HCT116 (cell line): ENCODE data around the gene FSTL4. TPM values are rescaled to one million over a fixed set of nuclear protein-coding genes. Genes with fewer than 3 reads are reported as not detected.

ENCODE experiments used
- ATAC-seq: fragments of 200-7000 bp; cut with Tn5 transposase; 2 replicates; pipeline ENCODE4 v1.9.1; 2020; ENCODE audit warnings: mild to moderate bottlenecking, moderate library complexity
- BruUV-seq: library from RNA; stranded (reverse); fragments of 400-500 nt; replicated peaks from 2 replicates; lab custom pipeline; 2021; lab: Mats Ljungman, UMichigan
- CTCF ChIA-PET: fragments of 300-600 bp; sonication (Branson Sonifier 250); formaldehyde crosslinking; loops from one replicate; lab custom pipeline; 2021; ENCODE audit warnings: antibody characterized with exemption; lab: Charles Lee
- POLR2A ChIA-PET: fragments of 300-600, 350-600 bp; sonication (Branson Sonifier 250); formaldehyde crosslinking; loops from one replicate; lab custom pipeline; 2021; ENCODE audit warnings: antibody characterized with exemption; lab: Charles Lee
- RAD21 ChIA-PET, 2 experiments: fragments of 300-600 bp; sonication (Branson Sonifier 250); formaldehyde crosslinking; loops; one replicate each; lab custom pipeline; 2023; ENCODE audit warnings: low total read pairs in 2 of 2; ENCODE audit not compliant: uncharacterized antibody in 2 of 2, unreplicated experiment in 2 of 2, low non-redundant PET in 1 of 2; lab: Charles Lee
- DNase-seq: peaks from one replicate; pipeline ENCODE4 v3.0.0-alpha.2; 2010; ENCODE audit warnings: low read depth, low spot score
- H2AFZ ChIP-seq: fragments of 200-600 bp; shearing (Covaris generic), sonication (generic); 2 replicates; pipeline ENCODE4 v1.6.1; 2017; ENCODE audit warnings: low read depth, mixed run types, mixed read lengths, antibody characterized with exemption, low read length; ENCODE audit not compliant: poor library complexity, severe bottlenecking
- H3K27ac ChIP-seq: 2 replicates; pipeline ENCODE4 v1.5.1; 2012; ENCODE audit warnings: low read depth, low read length
- H3K27me3 ChIP-seq: fragments of 200-600 bp; sonication (generic); 2 replicates; pipeline ENCODE4 v1.6.1; 2016; ENCODE audit warnings: mixed run types, low read length, mixed read lengths; ENCODE audit not compliant: insufficient read depth
- H3K36me3 ChIP-seq, 2 experiments: fragments of 200-500 bp in 1 of 2; fragments of 200-600 bp in 1 of 2; sonication (Bioruptor generic) in 1 of 2; sonication (generic) in 1 of 2; 2 replicates each; pipeline versions ENCODE4 v1.5.1 to v1.6.1; 2014 to 2016; ENCODE audit warnings: low read length in 2 of 2, inconsistent platforms in 1 of 2, mixed read lengths in 1 of 2, mixed run types in 1 of 2; ENCODE audit not compliant: insufficient read depth in 2 of 2, control insufficient read depth in 1 of 2
- H3K4me1 ChIP-seq, 2 experiments: fragments of 200-600 bp in 1 of 2; sonication (generic) in 1 of 2; 2 replicates each; pipeline versions ENCODE4 v1.5.1 to v1.6.1; 2012 to 2017; ENCODE audit warnings: low read length in 2 of 2, inconsistent platforms in 1 of 2, mild to moderate bottlenecking in 1 of 2, mixed read lengths in 1 of 2, mixed run types in 1 of 2, moderate library complexity in 1 of 2; ENCODE audit not compliant: insufficient read depth in 2 of 2, control insufficient read depth in 1 of 2
- H3K4me2 ChIP-seq: fragments of 200-600 bp; sonication (generic); 2 replicates; pipeline ENCODE4 v1.6.1; 2017; ENCODE audit warnings: mixed run types, low read length, mixed read lengths
- H3K4me3 ChIP-seq, 2 experiments: fragments of 200-600 bp in 1 of 2; sonication (generic) in 1 of 2; replicated peaks in 1 of 2; 2 replicates each; pipeline ENCODE4 v1.5.1; 2011 to 2016; ENCODE audit warnings: low read length in 2 of 2, control low read depth in 1 of 2, low read depth in 1 of 2, mild to moderate bottlenecking in 1 of 2, mixed read lengths in 1 of 2, mixed run types in 1 of 2
- H3K79me2 ChIP-seq: fragments of 200-600 bp; sonication (generic); 2 replicates; pipeline ENCODE4 v1.6.1; 2017; ENCODE audit warnings: mild to moderate bottlenecking, mixed run types, low read length, moderate library complexity, mixed read lengths; ENCODE audit not compliant: insufficient read depth
- H3K9ac ChIP-seq: fragments of 200-600 bp; sonication (generic); 2 replicates; pipeline ENCODE4 v1.6.1; 2016; ENCODE audit warnings: low read length, mixed read lengths
- H3K9me2 ChIP-seq: fragments of 200-600 bp; sonication (generic), shearing (Covaris generic); 2 replicates; pipeline ENCODE4 v1.6.1; 2017; ENCODE audit warnings: mixed run types, mild to moderate bottlenecking, moderate library complexity; ENCODE audit not compliant: insufficient read depth
- H3K9me3 ChIP-seq, 2 experiments: fragments of 200-500 bp in 1 of 2; fragments of 200-600 bp in 1 of 2; sonication (Bioruptor generic) in 1 of 2; sonication (generic) in 1 of 2; 2 replicates each; pipeline ENCODE4 v1.6.1; 2014 to 2017; ENCODE audit warnings: low read length in 2 of 2, mixed read lengths in 2 of 2, inconsistent platforms in 1 of 2, low read depth in 1 of 2, mild to moderate bottlenecking in 1 of 2, mixed run types in 1 of 2, moderate library complexity in 1 of 2; ENCODE audit not compliant: control insufficient read depth in 1 of 2, insufficient read depth in 1 of 2
- H4K20me1 ChIP-seq: fragments of 200-600 bp; sonication (generic), shearing (Covaris generic); 2 replicates; pipeline ENCODE4 v1.6.1; 2017; ENCODE audit warnings: mixed run types, mild to moderate bottlenecking, moderate library complexity; ENCODE audit not compliant: insufficient read depth
- CBX3 ChIP-seq: IDR thresholded peaks from 2 replicates; pipeline ENCODE4 v1.6.1; 2012; ENCODE audit warnings: low read depth
- CEBPB ChIP-seq: IDR thresholded peaks from 2 replicates; pipeline ENCODE4 v1.6.1; 2012; ENCODE audit warnings: low read depth
- MAX ChIP-seq: IDR thresholded peaks from 2 replicates; pipeline ENCODE4 v1.6.1; 2012
- POLR2AphosphoS5 ChIP-seq: IDR thresholded peaks from 2 replicates; pipeline ENCODE4 v1.6.1; 2011; ENCODE audit warnings: mild to moderate bottlenecking, low read depth, low read length, moderate library complexity
- RAD21 ChIP-seq: IDR thresholded peaks from 2 replicates; pipeline ENCODE4 v1.6.1; 2012; ENCODE audit warnings: low read depth, mild to moderate bottlenecking
- SP1 ChIP-seq: IDR thresholded peaks from 2 replicates; pipeline ENCODE4 v1.6.1; 2012; ENCODE audit warnings: low read depth
- SRF ChIP-seq: IDR thresholded peaks from 2 replicates; pipeline ENCODE4 v1.6.1; 2012; ENCODE audit warnings: low read depth
- YY1 ChIP-seq: IDR thresholded peaks from 2 replicates; pipeline ENCODE4 v1.6.1; 2011; ENCODE audit warnings: low read length, low read depth, moderate library complexity, mild to moderate bottlenecking; ENCODE audit not compliant: insufficient replicate concordance; ENCODE audit errors: extremely low read depth
- ZFX ChIP-seq: fragments of 450-650 bp; IDR thresholded peaks from 2 replicates; pipeline ENCODE4 v1.6.1; 2017
- ZNF274 ChIP-seq: fragments of 200-500 bp; sonication (Bioruptor generic); IDR thresholded peaks from 2 replicates; pipeline ENCODE4 v1.6.1; 2014; ENCODE audit warnings: mild to moderate bottlenecking, low read depth, low read length, inconsistent platforms
- intact Hi-C: fragments of 100-400 bp; cut with micrococcal nuclease; formaldehyde crosslinking; loops from 2 replicates; pipeline ENCODE4 v1.10.0; 2022
- total RNA-seq: library from RNA; stranded (reverse); gene quantifications from one replicate; pipeline ENCODE4 v1.2.1, GENCODE V29; 2021; ENCODE audit not compliant: unreplicated experiment
- TF ChIP-seq, protein P1 (sequence below): IDR thresholded peaks from 2 replicates; pipeline ENCODE4 v1.6.1; 2012

The FSTL4 gene
- total RNA-seq, 1 experiment from 2014 or later: 0.37 TPM

DNA sequence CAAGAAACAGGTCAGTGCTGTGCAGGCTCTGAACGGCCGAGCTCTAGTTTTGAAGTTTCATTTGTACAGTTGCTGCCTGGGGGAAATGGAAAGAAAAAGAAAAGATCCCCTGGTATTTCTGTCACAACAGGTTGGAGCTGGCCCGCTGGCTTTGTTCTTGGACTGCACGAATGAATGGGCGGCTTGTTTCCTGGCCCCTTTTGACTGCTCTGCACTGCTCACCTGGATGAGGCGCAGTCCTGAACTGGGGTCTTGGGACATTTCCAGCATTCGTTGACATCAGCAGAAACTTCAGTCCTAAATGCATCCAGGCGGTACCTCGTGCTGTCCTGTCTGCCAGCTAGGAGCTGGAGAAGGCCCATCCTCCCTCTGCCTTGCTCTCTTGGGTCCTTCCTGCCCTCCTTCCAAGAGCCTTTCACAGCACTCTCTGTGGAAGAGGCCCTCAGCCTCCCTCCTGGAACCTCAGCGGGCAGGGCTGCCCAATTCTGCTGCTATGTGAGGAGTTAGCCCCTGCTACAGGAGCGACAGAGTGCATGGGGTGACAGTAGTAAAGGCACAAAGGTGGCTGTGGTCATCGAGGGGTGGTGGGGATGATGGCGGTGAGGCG, 189.2 kb downstream of the FSTL4 start:
- peak overlapping the region; percentile 52 for H2AFZ ChIP-seq
- RAD21 ChIA-PET: interaction anchor here in 1 of 2 experiments (0.6 to 1.2 kb wide), 2 partner anchors 37 to 311 kb away, joined by 4 to 6 read pairs; no protein-coding TSS in a partner anchor
- intact Hi-C loops: loop anchor here (1.0 to 5.0 kb wide), 2 partner anchors 37 to 519 kb away; no protein-coding TSS in a partner anchor
- no peaks in the 10 kb centered on the region for H3K79me2 ChIP-seq
- CTCF ChIA-PET: interaction anchor here (0.6 to 1.6 kb wide), 23 partner anchors 8 to 557 kb away, joined by 3 to 12 read pairs (median 4); no protein-coding TSS in a partner anchor
- TF ChIP-seq RAD21: no peak
- no peak for TF ChIP-seq MAX
- no peak for TF ChIP-seq YY1
- no peak overlapping the region for H3K27ac ChIP-seq
- H3K4me3 ChIP-seq: no peak overlapping the region
- H3K9ac ChIP-seq: no peak overlapping the region
- no peaks in the 10 kb centered on the region for H3K9me2 ChIP-seq
- no TSS peak for BruUV-seq
- no peak overlapping the region for H3K4me2 ChIP-seq
- H3K9me3 ChIP-seq: no peaks in the 10 kb centered on the region
- H3K4me1 ChIP-seq: peaks cover 0 to 9% of the 10 kb centered on the region in 2 experiments; a peak in 1 of 4 replicates
- 0 out of 2 replicates have a peak, but pooled peaks cover 5% of the 10 kb centered on the region for H3K27me3 ChIP-seq
- H3K36me3 ChIP-seq: no peaks in the 10 kb centered on the region
- no peaks in the 10 kb centered on the region for H4K20me1 ChIP-seq
- POLR2A ChIA-PET: no interaction called here
- DNase-seq (no peak), ATAC-seq (peak; percentile 8; the same call in 1 of the 2 replicates)

DNA sequence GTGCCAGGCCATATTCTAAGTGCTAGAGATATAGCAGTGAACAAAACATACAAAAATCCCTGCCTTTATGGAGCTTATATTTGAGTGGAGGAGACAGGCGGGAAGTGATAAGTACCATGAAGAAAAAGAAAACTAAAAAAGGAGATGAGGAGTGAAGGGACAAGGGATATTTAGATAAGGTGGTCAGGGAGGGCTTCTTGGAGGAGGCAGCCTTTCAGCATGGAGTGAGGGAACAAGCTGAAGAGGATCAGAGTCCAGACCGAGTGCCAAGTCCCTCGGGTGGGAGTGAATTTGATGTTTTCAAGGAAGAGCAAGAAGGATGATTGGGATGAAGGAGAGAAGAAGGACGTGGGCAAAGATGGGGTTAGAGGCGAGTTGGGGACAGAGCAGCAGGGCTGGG, 190.5 kb downstream of the FSTL4 start:
- no peaks in the 10 kb centered on the region for H3K36me3 ChIP-seq
- no peaks in the 10 kb centered on the region for H4K20me1 ChIP-seq
- no TSS peak for BruUV-seq
- no peak for ATAC-seq
- H3K4me3 ChIP-seq: no peak overlapping the region
- H3K4me1 ChIP-seq: peaks cover 0 to 9% of the 10 kb centered on the region in 2 experiments; a peak in 1 of 4 replicates
- no peaks in the 10 kb centered on the region for H3K9me3 ChIP-seq
- CTCF ChIA-PET: interaction anchor here (1.0 to 1.3 kb wide), 6 partner anchors 10 to 523 kb away, joined by 3 to 9 read pairs (median 4); no protein-coding TSS in a partner anchor
- H3K4me2 ChIP-seq: no peak overlapping the region
- TF ChIP-seq ZNF274 (no peak), SP1 (no peak), ZFX (no peak), CEBPB (no peak), POLR2AphosphoS5 (no peak), SRF (no peak), CBX3 (no peak)
- TF ChIP-seq, protein P1, sequence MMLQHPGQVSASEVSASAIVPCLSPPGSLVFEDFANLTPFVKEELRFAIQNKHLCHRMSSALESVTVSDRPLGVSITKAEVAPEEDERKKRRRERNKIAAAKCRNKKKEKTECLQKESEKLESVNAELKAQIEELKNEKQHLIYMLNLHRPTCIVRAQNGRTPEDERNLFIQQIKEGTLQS: no peak
- H2AFZ ChIP-seq: no peak overlapping the region
- 0 out of 2 replicates have a peak, but pooled peaks cover 5% of the 10 kb centered on the region for H3K27me3 ChIP-seq
- no peak overlapping the region for H3K9ac ChIP-seq
- H3K27ac ChIP-seq: no peak overlapping the region
- no peaks in the 10 kb centered on the region for H3K9me2 ChIP-seq
- POLR2A ChIA-PET: no interaction called here
- RAD21 ChIA-PET: no interaction called here
- no peaks in the 10 kb centered on the region for H3K79me2 ChIP-seq
- no peak for DNase-seq
- intact Hi-C loops: loop anchor here (5.0 kb wide), 1 partner anchor 520 kb away; no protein-coding TSS in a partner anchor
